HEK293 (cell line): ENCODE measurements around the gene TNS1.

Source experiments
- CTCF ChIA-PET: fragments of 350-600 bp; formaldehyde crosslinking; extraction: SDS; loops from one replicate; lab custom pipeline; 2021; ENCODE audit warnings: antibody characterized with exemption; lab: Yijun Ruan, JAX
- POLR2A ChIA-PET: fragments of 300-600 bp; formaldehyde crosslinking; extraction: SDS; loops from one replicate; lab custom pipeline; 2020; ENCODE audit warnings: antibody characterized with exemption, inconsistent platforms; lab: Yijun Ruan, JAX
- H3K27ac ChIP-seq: fragments of 200-500 bp; sonication (Bioruptor generic); 2 replicates; pipeline ENCODE4 v1.5.1; 2014; ENCODE audit warnings: low read depth, low read length, control low read depth, inconsistent platforms; ENCODE audit errors: extremely low read depth
- H3K36me3 ChIP-seq, 2 experiments: fragments of 200-500 bp in 1 of 2; sonication (Bioruptor generic) in 1 of 2; 1 replicate in 1 of 2; 2 replicates in 1 of 2; pipeline ENCODE4 v1.5.1; 2014 to 2017; ENCODE audit warnings: inconsistent platforms in 2 of 2, low read length in 2 of 2; ENCODE audit not compliant: control insufficient read depth in 2 of 2, insufficient read depth in 1 of 2
- H3K4me1 ChIP-seq: fragments of 200-500 bp; sonication (Bioruptor generic); 2 replicates; pipeline ENCODE4 v1.5.1; 2014; ENCODE audit warnings: mild to moderate bottlenecking, low read length, inconsistent platforms; ENCODE audit not compliant: control insufficient read depth, insufficient read depth
- H3K4me3 ChIP-seq: 2 replicates; pipeline ENCODE4 v1.5.1; 2011; ENCODE audit warnings: low read depth, mild to moderate bottlenecking, control low read depth, low read length, moderate library complexity
- H3K9me3 ChIP-seq: fragments of 200-500 bp; sonication (Bioruptor generic); 2 replicates; pipeline ENCODE4 v1.5.1; 2014; ENCODE audit warnings: low read depth, low read length, inconsistent platforms; ENCODE audit not compliant: control insufficient read depth, insufficient read depth
- GLI2 ChIP-seq: fragments of 450-650 bp; formaldehyde crosslinking; IDR thresholded peaks from 2 replicates; pipeline ENCODE4; 2017; ENCODE audit warnings: missing biosample characterization, missing genetic modification characterization, low read depth, borderline replicate concordance
- GLIS1 ChIP-seq: fragments of 450-650 bp; formaldehyde crosslinking; IDR thresholded peaks from 2 replicates; pipeline ENCODE4 v1.5.1; 2016; ENCODE audit warnings: missing biosample characterization, missing genetic modification characterization
- HOXC10 ChIP-seq: sonication (generic); formaldehyde crosslinking; IDR thresholded peaks from 2 replicates; pipeline ENCODE4 v1.8.1; 2023; ENCODE audit warnings: mild to moderate bottlenecking, missing genetic modification reagents
- KLF7 ChIP-seq: fragments of 450-650 bp; formaldehyde crosslinking; IDR thresholded peaks from 2 replicates; pipeline ENCODE4 v1.5.1; 2016; ENCODE audit warnings: missing biosample characterization, missing genetic modification characterization, borderline replicate concordance
- PRDM1 ChIP-seq: fragments of 450-650 bp; formaldehyde crosslinking; IDR thresholded peaks from 2 replicates; pipeline ENCODE4; 2016; ENCODE audit warnings: missing biosample characterization, missing genetic modification characterization
- SP3 ChIP-seq: fragments of 450-650 bp; formaldehyde crosslinking; IDR thresholded peaks from 2 replicates; pipeline ENCODE4 v1.5.1; 2016; ENCODE audit warnings: missing biosample characterization, missing genetic modification characterization
- YY1 ChIP-seq: fragments of 450-650 bp; formaldehyde crosslinking; IDR thresholded peaks from 2 replicates; pipeline ENCODE4 v1.5.1; 2018; ENCODE audit warnings: missing biosample characterization, missing genetic modification characterization
- ZFP41 ChIP-seq: fragments of 450-650 bp; formaldehyde crosslinking; IDR thresholded peaks from 2 replicates; pipeline ENCODE4 v1.5.1; 2016; ENCODE audit warnings: missing biosample characterization, missing genetic modification characterization, borderline replicate concordance
- ZFP69B ChIP-seq: fragments of 450-650 bp; formaldehyde crosslinking; IDR thresholded peaks from 2 replicates; pipeline ENCODE4 v1.5.1; 2016; ENCODE audit warnings: missing biosample characterization, missing genetic modification characterization
- ZNF239 ChIP-seq: fragments of 450-650 bp; formaldehyde crosslinking; IDR thresholded peaks from 2 replicates; pipeline ENCODE4 v1.5.1; 2016; ENCODE audit warnings: missing biosample characterization, missing genetic modification characterization
- ZNF335 ChIP-seq: fragments of 450-650 bp; formaldehyde crosslinking; conservative IDR thresholded peaks from 2 replicates; pipeline ENCODE4 v1.5.1; 2016; ENCODE audit warnings: missing biosample characterization, missing genetic modification characterization
- ZNF37A ChIP-seq: fragments of 450-650 bp; IDR thresholded peaks from 2 replicates; pipeline ENCODE4 v1.5.1; 2018; ENCODE audit warnings: missing biosample characterization, missing genetic modification characterization
- ZNF394 ChIP-seq: fragments of 450-650 bp; formaldehyde crosslinking; IDR thresholded peaks from 2 replicates; pipeline ENCODE4 v1.5.1; 2016; ENCODE audit warnings: missing biosample characterization, missing genetic modification characterization, mild to moderate bottlenecking, moderate library complexity, borderline replicate concordance
- ZNF555 ChIP-seq: fragments of 450-650 bp; formaldehyde crosslinking; conservative IDR thresholded peaks from 2 replicates; pipeline ENCODE4 v1.5.1; 2017; ENCODE audit warnings: missing biosample characterization, mild to moderate bottlenecking, missing genetic modification characterization, inconsistent platforms
- ZNF621 ChIP-seq: fragments of 450-650 bp; formaldehyde crosslinking; IDR thresholded peaks from 2 replicates; pipeline ENCODE4 v1.5.1; 2017; ENCODE audit warnings: missing biosample characterization, missing genetic modification characterization
- ZNF623 ChIP-seq: fragments of 450-650 bp; formaldehyde crosslinking; IDR thresholded peaks from 2 replicates; pipeline ENCODE4 v1.5.1; 2016; ENCODE audit warnings: missing biosample characterization, missing genetic modification characterization
- ZNF624 ChIP-seq: fragments of 450-650 bp; formaldehyde crosslinking; IDR thresholded peaks from 2 replicates; pipeline ENCODE4 v1.5.1; 2017; ENCODE audit warnings: missing biosample characterization, missing genetic modification characterization
- ZNF707 ChIP-seq: fragments of 450-650 bp; formaldehyde crosslinking; IDR thresholded peaks from 2 replicates; pipeline ENCODE4 v1.5.1; 2016; ENCODE audit warnings: missing biosample characterization, missing genetic modification characterization
- ZNF777 ChIP-seq: fragments of 450-650 bp; formaldehyde crosslinking; IDR thresholded peaks from 2 replicates; pipeline ENCODE4 v1.5.1; 2017; ENCODE audit warnings: missing biosample characterization, missing genetic modification characterization, borderline replicate concordance
- ZNF830 ChIP-seq: fragments of 450-650 bp; IDR thresholded peaks from 2 replicates; pipeline ENCODE4 v1.5.0; 2018; ENCODE audit warnings: missing biosample characterization, missing genetic modification characterization, low read depth, mild to moderate bottlenecking, moderate library complexity
- ZNF843 ChIP-seq: fragments of 450-650 bp; formaldehyde crosslinking; IDR thresholded peaks from 2 replicates; pipeline ENCODE4 v1.5.1; 2016; ENCODE audit warnings: missing biosample characterization, missing genetic modification characterization
- ZSCAN16 ChIP-seq: fragments of 450-650 bp; formaldehyde crosslinking; IDR thresholded peaks from 2 replicates; pipeline ENCODE4 v1.5.1; 2016; ENCODE audit warnings: missing biosample characterization, missing genetic modification characterization
- ZXDB ChIP-seq: fragments of 450-650 bp; formaldehyde crosslinking; IDR thresholded peaks from 2 replicates; pipeline ENCODE4 v1.5.1; 2016; ENCODE audit warnings: missing biosample characterization, missing genetic modification characterization
- TF ChIP-seq, protein P1 (sequence below): fragments of 450-650 bp; formaldehyde crosslinking; IDR thresholded peaks from 2 replicates; pipeline ENCODE4 v1.5.1; 2016; ENCODE audit warnings: missing biosample characterization, missing genetic modification characterization
- TF ChIP-seq, protein P2 (sequence below): sonication (generic); formaldehyde crosslinking; IDR thresholded peaks from 2 replicates; pipeline ENCODE4 v1.8.1; 2022; ENCODE audit warnings: mild to moderate bottlenecking, moderate library complexity, missing genetic modification reagents
- TF ChIP-seq, protein P3 (sequence below): fragments of 450-650 bp; formaldehyde crosslinking; IDR thresholded peaks from 2 replicates; pipeline ENCODE4 v1.5.1; 2016; ENCODE audit warnings: missing biosample characterization, missing genetic modification characterization
- TF ChIP-seq, protein P4 (sequence below): fragments of 450-650 bp; formaldehyde crosslinking; IDR thresholded peaks from 2 replicates; pipeline ENCODE4 v1.5.1; 2016; ENCODE audit warnings: missing biosample characterization, missing genetic modification characterization

Gene TNS1

DNA sequence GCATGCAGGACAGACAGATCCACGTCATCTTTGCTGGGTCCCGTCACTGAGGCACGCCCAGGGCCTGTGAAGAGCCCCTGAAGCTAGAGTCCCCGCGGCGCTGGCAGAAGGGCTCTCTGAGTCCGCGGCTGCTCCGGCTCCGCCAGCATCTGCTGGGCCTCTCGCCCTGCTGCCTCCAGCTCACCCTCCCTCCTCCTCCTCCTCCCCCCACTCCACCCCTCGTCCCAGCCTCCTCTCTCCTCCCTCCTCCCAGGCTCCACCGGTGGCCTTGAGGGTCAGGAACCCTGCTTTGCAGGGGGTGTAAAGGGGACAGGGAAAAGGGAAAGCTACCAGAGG, at the start of gene TNS1:
Gene TNS1 (minus strand): TSS at position 151 of the 336 bp plus-strand sequence. CDS start 123 bp downstream, at position 28.
- Histone ChIP-seq H3K27ac (no peak within 1 kb of the TSS), H3K36me3 (no peaks in the 10 kb centered on the region), H3K4me3 (no peak within 1 kb of the TSS), H3K4me1 (no peaks in the 10 kb centered on the region), H3K9me3 (no peaks in the 10 kb centered on the region)
- TF ChIP-seq ZFP69B (tag by site-specific recombination), result no peak
- TF ChIP-seq ZNF335 (tag by site-specific recombination), result no peak
- TF ChIP-seq ZNF624 (tag by site-specific recombination), result no peak
- TF ChIP-seq, protein P1, sequence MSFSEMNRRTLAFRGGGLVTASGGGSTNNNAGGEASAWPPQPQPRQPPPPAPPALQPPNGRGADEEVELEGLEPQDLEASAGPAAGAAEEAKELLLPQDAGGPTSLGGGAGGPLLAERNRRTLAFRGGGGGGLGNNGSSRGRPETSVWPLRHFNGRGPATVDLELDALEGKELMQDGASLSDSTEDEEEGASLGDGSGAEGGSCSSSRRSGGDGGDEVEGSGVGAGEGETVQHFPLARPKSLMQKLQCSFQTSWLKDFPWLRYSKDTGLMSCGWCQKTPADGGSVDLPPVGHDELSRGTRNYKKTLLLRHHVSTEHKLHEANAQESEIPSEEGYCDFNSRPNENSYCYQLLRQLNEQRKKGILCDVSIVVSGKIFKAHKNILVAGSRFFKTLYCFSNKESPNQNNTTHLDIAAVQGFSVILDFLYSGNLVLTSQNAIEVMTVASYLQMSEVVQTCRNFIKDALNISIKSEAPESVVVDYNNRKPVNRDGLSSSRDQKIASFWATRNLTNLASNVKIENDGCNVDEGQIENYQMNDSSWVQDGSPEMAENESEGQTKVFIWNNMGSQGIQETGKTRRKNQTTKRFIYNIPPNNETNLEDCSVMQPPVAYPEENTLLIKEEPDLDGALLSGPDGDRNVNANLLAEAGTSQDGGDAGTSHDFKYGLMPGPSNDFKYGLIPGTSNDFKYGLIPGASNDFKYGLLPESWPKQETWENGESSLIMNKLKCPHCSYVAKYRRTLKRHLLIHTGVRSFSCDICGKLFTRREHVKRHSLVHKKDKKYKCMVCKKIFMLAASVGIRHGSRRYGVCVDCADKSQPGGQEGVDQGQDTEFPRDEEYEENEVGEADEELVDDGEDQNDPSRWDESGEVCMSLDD (tag by site-specific recombination), result no peak
- no peak for TF ChIP-seq ZNF621 (tag by site-specific recombination)
- no peak for TF ChIP-seq ZNF707 (tag by site-specific recombination)
- TF ChIP-seq ZNF777, result no peak
- no peak for TF ChIP-seq KLF7 (tag by site-specific recombination)
- TF ChIP-seq ZNF239 (tag by site-specific recombination), result no peak
- no peak for TF ChIP-seq ZNF623 (tag by site-specific recombination)
- TF ChIP-seq GLI2, result no peak
- ChIA-PET POLR2A (no interaction called here), CTCF (interaction anchor here (1.6 kb wide), 1 partner anchor 9 kb away, joined by 8 read pairs; no protein-coding TSS in a partner anchor)

DNA sequence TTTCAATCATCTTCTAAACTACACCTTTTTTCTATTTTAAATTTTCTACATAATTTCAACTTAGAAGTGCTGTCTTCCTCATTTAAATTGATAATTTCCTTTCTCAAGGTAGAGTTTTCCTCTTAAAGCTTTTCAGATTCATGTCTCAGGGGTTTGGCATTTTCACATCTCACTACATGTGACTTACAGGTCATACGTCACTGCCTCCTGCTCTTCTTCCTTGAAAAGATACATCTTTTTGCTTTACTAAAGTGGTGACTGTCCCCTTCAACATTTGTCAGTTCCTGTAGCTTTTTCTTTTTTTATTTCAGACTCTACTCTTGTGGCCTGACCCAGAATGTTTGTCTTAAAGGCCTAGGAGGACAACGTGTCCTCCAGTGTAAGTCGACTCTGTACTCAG, 49.1 kb upstream of the TNS1 start:
- Histone ChIP-seq H3K36me3 (no peaks in the 10 kb centered on the region), H3K4me1 (no peaks in the 10 kb centered on the region), H3K9me3 (no peaks in the 10 kb centered on the region), H3K27ac (no peak overlapping the region), H3K4me3 (no peak overlapping the region)
- ChIA-PET CTCF (interaction anchor here (0.6 to 1.0 kb wide), 3 partner anchors 9 to 45 kb away, joined by 3 to 4 read pairs (median 3); no protein-coding TSS in a partner anchor), POLR2A (no interaction called here)
- TF ChIP-seq PRDM1 (tag by site-specific recombination) (no peak), ZNF394 (tag by site-specific recombination) (no peak), ZNF843 (tag by site-specific recombination) (no peak)

DNA sequence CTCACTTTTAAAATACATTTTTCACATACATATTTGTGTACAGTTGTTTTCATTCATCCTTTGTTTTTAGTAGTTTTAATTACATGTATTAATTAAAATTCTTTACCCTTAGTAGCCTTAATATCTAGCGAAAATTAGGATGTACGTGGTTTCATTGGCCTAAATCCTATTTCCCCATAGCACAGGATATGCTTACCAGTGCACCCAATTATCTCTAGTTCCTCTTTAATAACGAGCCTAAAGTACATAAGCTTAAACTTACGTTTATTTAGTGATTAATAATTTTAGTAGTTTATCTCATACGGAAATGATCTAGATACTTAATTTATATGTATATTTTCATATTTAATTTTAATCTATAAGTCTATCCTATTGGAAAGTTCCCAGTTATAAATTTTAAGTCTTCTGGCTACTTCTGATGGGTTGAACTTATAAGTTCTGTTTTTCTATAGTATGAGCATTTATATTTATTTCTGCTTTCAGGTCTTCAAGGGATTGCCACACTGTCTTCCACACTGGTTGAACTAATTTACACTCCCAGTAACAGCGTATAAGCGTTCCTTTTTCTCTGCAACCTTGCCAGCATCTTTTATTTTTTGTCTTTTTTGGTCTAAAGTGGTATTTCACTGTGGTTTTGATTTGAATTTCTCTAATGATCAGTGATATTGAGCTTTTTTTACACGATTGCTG, 44.9 kb upstream of the TNS1 start:
- Histone ChIP-seq H3K4me3 (no peak overlapping the region), H3K4me1 (no peaks in the 10 kb centered on the region), H3K27ac (no peak overlapping the region), H3K9me3 (no peaks in the 10 kb centered on the region), H3K36me3 (no peaks in the 10 kb centered on the region)
- ChIA-PET CTCF (interaction anchor here (1.0 to 1.4 kb wide), 2 partner anchors 26 to 161 kb away, joined by 3 read pairs; no protein-coding TSS in a partner anchor), POLR2A (no interaction called here)
- TF ChIP-seq GLIS1 (tag by site-specific recombination) (no peak), HOXC10 (CRISPR knock-in tag) (no peak), ZNF830 (tag by site-specific recombination) (no peak), ZNF37A (tag by site-specific recombination) (no peak), ZNF555 (tag by site-specific recombination) (no peak), ZSCAN16 (tag by site-specific recombination) (no peak), SP3 (tag by site-specific recombination) (no peak), KLF7 (tag by site-specific recombination) (no peak), ZFP41 (tag by site-specific recombination) (no peak), YY1 (tag by site-specific recombination) (no peak), ZXDB (tag by site-specific recombination) (no peak), ZNF239 (tag by site-specific recombination) (no peak)
- TF ChIP-seq, protein P2, sequence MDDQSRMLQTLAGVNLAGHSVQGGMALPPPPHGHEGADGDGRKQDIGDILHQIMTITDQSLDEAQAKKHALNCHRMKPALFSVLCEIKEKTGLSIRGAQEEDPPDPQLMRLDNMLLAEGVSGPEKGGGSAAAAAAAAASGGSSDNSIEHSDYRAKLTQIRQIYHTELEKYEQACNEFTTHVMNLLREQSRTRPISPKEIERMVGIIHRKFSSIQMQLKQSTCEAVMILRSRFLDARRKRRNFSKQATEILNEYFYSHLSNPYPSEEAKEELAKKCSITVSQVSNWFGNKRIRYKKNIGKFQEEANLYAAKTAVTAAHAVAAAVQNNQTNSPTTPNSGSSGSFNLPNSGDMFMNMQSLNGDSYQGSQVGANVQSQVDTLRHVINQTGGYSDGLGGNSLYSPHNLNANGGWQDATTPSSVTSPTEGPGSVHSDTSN (CRISPR knock-in tag), result no peak
- TF ChIP-seq, protein P3, sequence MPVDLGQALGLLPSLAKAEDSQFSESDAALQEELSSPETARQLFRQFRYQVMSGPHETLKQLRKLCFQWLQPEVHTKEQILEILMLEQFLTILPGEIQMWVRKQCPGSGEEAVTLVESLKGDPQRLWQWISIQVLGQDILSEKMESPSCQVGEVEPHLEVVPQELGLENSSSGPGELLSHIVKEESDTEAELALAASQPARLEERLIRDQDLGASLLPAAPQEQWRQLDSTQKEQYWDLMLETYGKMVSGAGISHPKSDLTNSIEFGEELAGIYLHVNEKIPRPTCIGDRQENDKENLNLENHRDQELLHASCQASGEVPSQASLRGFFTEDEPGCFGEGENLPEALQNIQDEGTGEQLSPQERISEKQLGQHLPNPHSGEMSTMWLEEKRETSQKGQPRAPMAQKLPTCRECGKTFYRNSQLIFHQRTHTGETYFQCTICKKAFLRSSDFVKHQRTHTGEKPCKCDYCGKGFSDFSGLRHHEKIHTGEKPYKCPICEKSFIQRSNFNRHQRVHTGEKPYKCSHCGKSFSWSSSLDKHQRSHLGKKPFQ, result no peak
- TF ChIP-seq, protein P4, sequence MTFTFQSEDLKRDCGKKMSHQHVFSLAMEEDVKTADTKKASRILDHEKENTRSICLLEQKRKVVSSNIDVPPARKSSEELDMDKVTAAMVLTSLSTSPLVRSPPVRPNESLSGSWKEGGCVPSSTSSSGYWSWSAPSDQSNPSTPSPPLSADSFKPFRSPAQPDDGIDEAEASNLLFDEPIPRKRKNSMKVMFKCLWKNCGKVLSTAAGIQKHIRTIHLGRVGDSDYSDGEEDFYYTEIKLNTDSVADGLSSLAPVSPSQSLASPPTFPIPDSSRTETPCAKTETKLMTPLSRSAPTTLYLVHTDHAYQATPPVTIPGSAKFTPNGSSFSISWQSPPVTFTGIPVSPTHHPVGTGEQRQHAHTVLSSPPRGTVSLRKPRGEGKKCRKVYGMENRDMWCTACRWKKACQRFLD (tag by site-specific recombination), result no peak
